CD4-positive, alpha-beta T cell (primary cell): ENCODE measurements around the gene GAS6. TPM values are rescaled to one million over a fixed set of nuclear protein-coding genes. Genes with fewer than 3 reads are reported as not detected.

Experiments used
- ATAC-seq: fragments of 200-7000 bp; cut with Tn5 transposase; one replicate; pipeline ENCODE4 v1.10.0; 2022; ENCODE audit warnings: mild to moderate bottlenecking; ENCODE audit not compliant: poor library complexity
- CTCF ChIA-PET: fragments of 350-600 bp; sonication (Branson Sonifier 250); formaldehyde crosslinking; loops from one replicate; lab custom pipeline; 2021; ENCODE audit warnings: antibody characterized with exemption, inconsistent platforms; lab: Charles Lee
- POLR2A ChIA-PET: fragments of 350-600 bp; sonication (Branson Sonifier 250); formaldehyde crosslinking; loops from one replicate; lab custom pipeline; 2021; ENCODE audit warnings: antibody characterized with exemption, inconsistent platforms; lab: Charles Lee
- DNase-seq, 14 experiments: peaks; one replicate each; pipeline ENCODE4 v3.0.0-alpha.2; 2013 to 2020; ENCODE audit warnings: mixed read lengths in 2 of 14
- H3K27ac ChIP-seq, 2 donors: one replicate each; pipeline versions ENCODE4 v1.5.1 to v1.7.0; 2013; ENCODE audit warnings: low read length in 2 of 2, low read depth in 1 of 2, mild to moderate bottlenecking in 1 of 2
- H3K27me3 ChIP-seq, 2 experiments: 1 replicate in 1 of 2; 2 replicates in 1 of 2; pipeline versions ENCODE4 v1.6.1 to v1.7.0; 2013; ENCODE audit warnings: low read length in 2 of 2, control low read depth in 1 of 2, mild to moderate bottlenecking in 1 of 2, moderate library complexity in 1 of 2; ENCODE audit not compliant: insufficient read depth in 2 of 2, control insufficient read depth in 1 of 2
- H3K36me3 ChIP-seq: one replicate; pipeline ENCODE4 v1.6.1; 2013; ENCODE audit warnings: low read length, control low read depth; ENCODE audit not compliant: insufficient read depth
- H3K4me1 ChIP-seq: one replicate; pipeline ENCODE4 v1.6.1; 2013; ENCODE audit warnings: low read length, control low read depth; ENCODE audit not compliant: insufficient read depth
- H3K4me3 ChIP-seq: one replicate; pipeline ENCODE4 v1.5.1; 2013; ENCODE audit warnings: mild to moderate bottlenecking, low read length, moderate library complexity
- H3K9me3 ChIP-seq, 2 experiments: 1 replicate in 1 of 2; 2 replicates in 1 of 2; pipeline versions ENCODE4 v1.6.1 to v1.7.0; 2013; ENCODE audit warnings: low read length in 2 of 2, mild to moderate bottlenecking in 2 of 2, control low read depth in 1 of 2, moderate library complexity in 1 of 2; ENCODE audit not compliant: control insufficient read depth in 1 of 2, insufficient read depth in 1 of 2
- H3K27ac Mint-ChIP-seq: one replicate; pipeline ENCODE4 v1.8.0; 2020; ENCODE audit warnings: mixed read lengths
- H3K27me3 Mint-ChIP-seq: one replicate; pipeline ENCODE4 v1.8.0; 2021; ENCODE audit warnings: mixed read lengths
- H3K36me3 Mint-ChIP-seq: one replicate; pipeline ENCODE4 v1.8.0; 2021; ENCODE audit warnings: low read depth, mixed read lengths
- H3K4me1 Mint-ChIP-seq: one replicate; pipeline ENCODE4 v1.8.0; 2021; ENCODE audit warnings: low read depth, mixed read lengths
- H3K4me3 Mint-ChIP-seq: one replicate; pipeline ENCODE4 v1.8.0; 2020; ENCODE audit warnings: mild to moderate bottlenecking, mixed read lengths
- H3K9me3 Mint-ChIP-seq: one replicate; pipeline ENCODE4 v1.8.0; 2020; ENCODE audit warnings: mixed read lengths
- intact Hi-C, 2 experiments: fragments of 100-400 bp; cut with DNase I in 1 of 2; cut with micrococcal nuclease in 1 of 2; formaldehyde crosslinking; loops; one replicate each; pipeline versions ENCODE4 v1.15.1 to v1.9.0; 2023 to 2025; cut with DNase I, micrococcal nuclease
- total RNA-seq, 174 experiments: library from RNA in 2 of 174; stranded (reverse) in 2 of 174; gene quantifications; one replicate each; pipeline ENCODE4 v1.2.3 and lab custom pipeline; 2021 to 2026
- TF ChIP-seq, protein P1 (sequence below): fragments of 200-600 bp; IDR thresholded peaks from one replicate; pipeline ENCODE4 v1.8.0; 2022; ENCODE audit warnings: antibody characterized with exemption, mild to moderate bottlenecking

GAS6 gene
- total RNA-seq, 2 experiments from 2014 or later = 0.52 to 1.0 TPM

- Histone ChIP-seq H3K27ac (no peak overlapping the region), H3K36me3 (no peaks in the 10 kb centered on the region), H3K4me3 (no peak overlapping the region), H3K27me3 (no peaks in the 10 kb centered on the region), H3K9me3 (peaks cover 0 to 29% of the 10 kb centered on the region in 2 experiments), H3K4me1 (peaks cover 11% of the 10 kb centered on the region)
- Mint-ChIP-seq H3K27ac (no peak overlapping the region), H3K4me1 (peaks cover 15% of the 10 kb centered on the region), H3K9me3 (no peaks in the 10 kb centered on the region), H3K4me3 (no peak overlapping the region), H3K36me3 (peaks cover 9% of the 10 kb centered on the region), H3K27me3 (no peaks in the 10 kb centered on the region)
- intact Hi-C loops = no loop called here
- ATAC-seq (no peak), DNase-seq (no peak)
- ChIA-PET POLR2A (no interaction called here), CTCF (no interaction called here)
- TF ChIP-seq, protein P1, sequence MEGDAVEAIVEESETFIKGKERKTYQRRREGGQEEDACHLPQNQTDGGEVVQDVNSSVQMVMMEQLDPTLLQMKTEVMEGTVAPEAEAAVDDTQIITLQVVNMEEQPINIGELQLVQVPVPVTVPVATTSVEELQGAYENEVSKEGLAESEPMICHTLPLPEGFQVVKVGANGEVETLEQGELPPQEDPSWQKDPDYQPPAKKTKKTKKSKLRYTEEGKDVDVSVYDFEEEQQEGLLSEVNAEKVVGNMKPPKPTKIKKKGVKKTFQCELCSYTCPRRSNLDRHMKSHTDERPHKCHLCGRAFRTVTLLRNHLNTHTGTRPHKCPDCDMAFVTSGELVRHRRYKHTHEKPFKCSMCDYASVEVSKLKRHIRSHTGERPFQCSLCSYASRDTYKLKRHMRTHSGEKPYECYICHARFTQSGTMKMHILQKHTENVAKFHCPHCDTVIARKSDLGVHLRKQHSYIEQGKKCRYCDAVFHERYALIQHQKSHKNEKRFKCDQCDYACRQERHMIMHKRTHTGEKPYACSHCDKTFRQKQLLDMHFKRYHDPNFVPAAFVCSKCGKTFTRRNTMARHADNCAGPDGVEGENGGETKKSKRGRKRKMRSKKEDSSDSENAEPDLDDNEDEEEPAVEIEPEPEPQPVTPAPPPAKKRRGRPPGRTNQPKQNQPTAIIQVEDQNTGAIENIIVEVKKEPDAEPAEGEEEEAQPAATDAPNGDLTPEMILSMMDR = no peak
Measured at GRCh38 chr13:113820813-113821651, 42.8 kb downstream of the GAS6 start.

DNA sequence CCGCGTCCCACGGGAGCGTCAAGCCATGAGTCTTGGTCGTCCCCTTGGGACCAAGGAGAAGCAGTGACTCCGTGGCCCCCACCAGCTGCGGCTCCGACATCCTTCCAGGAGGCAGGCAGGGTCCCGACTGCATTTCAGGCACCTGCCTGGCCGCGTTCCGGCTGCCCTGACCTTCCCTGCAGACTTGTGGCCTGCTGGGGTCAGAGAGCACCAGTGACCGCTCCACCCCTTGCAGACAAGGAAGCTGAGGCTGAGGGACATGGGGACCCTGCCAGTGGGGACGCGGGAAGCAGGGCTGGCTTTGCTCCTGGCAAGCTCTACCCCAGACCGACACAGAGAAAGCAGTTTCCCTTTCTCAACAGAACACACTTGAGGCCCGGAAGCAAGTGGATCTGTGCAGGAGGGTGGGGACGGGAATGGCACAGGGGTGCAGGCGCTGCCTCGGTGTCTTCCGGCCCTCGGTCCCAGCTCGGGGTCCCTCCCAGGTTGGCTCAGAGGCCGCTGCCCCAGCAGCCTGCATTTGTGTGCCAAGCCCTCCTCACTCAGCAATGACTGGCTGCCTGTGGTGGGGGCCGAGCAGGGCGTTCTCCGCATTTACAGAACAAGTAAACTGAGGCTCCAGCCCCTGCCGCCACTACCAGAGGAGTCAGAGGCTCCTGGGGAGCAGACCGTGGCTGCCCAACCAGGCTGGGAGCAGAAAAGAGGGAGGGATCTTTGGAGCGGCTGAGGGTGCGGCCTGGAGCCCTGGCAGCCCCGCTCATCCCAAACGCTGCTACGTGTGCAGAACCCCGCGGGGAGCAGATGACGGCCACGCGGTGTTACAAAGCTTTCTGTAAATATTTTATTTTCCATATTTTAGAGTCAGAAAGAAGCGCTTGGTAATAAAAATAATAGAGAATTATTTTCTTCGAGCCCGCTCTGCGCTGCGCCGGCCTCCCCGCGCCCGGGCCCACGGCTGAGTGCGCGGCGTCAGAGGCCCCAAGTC is 43.9 kb downstream of the GAS6 start:
- Histone ChIP-seq H3K36me3 (no peaks in the 10 kb centered on the region), H3K9me3 (peaks cover 0 to 25% of the 10 kb centered on the region in 2 experiments), H3K27me3 (no peaks in the 10 kb centered on the region), H3K4me3 (no peak overlapping the region), H3K27ac (no peak overlapping the region), H3K4me1 (peaks cover 17% of the 10 kb centered on the region)
- Mint-ChIP-seq H3K9me3 (no peaks in the 10 kb centered on the region), H3K36me3 (peaks cover 8% of the 10 kb centered on the region), H3K4me3 (no peak overlapping the region), H3K27ac (no peak overlapping the region), H3K4me1 (peaks cover 23% of the 10 kb centered on the region), H3K27me3 (no peaks in the 10 kb centered on the region)
- ChIA-PET CTCF (no interaction called here), POLR2A (no interaction called here)
- TF ChIP-seq, protein P1 = no peak
- ATAC-seq = no peak
- DNase-seq = no peak
- intact Hi-C loops = loop anchor here (5.0 kb wide), 3 partner anchors 82 to 407 kb away; no protein-coding TSS in a partner anchor

DNA sequence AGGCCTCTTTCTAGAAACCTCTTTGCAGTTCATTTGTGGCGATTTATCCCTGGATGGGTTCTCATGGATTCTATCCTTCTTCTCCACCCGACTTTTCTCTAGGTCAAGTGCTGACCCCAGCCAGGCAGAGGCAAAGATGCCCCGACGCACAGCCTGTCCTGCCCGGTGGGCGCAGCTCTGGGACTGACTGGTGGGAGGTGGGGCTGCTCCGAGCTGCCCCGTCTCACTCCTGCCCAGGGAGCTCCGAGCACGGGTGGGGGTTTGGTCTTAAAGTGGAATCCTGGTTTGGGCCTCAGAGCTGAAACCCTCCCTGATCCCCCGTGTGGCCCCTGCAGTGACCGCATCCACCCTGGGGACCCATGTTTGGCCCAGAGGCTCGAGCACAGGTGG is 44.5 kb downstream of the GAS6 start:
- H3K27ac ChIP-seq = no peak overlapping the region
- TF ChIP-seq, protein P1 = no peak
- DNase-seq (no peak), ATAC-seq (no peak)
- H3K4me3 Mint-ChIP-seq = no peak overlapping the region
- H3K27me3 ChIP-seq = no peaks in the 10 kb centered on the region
- H3K4me1 Mint-ChIP-seq = peaks cover 23% of the 10 kb centered on the region
- H3K9me3 Mint-ChIP-seq = no peaks in the 10 kb centered on the region
- H3K36me3 ChIP-seq = no peaks in the 10 kb centered on the region
- intact Hi-C loops = loop anchor here (5.0 kb wide), 3 partner anchors 83 to 408 kb away; no protein-coding TSS in a partner anchor
- H3K4me3 ChIP-seq = no peak overlapping the region
- peaks cover 8% of the 10 kb centered on the region for H3K36me3 Mint-ChIP-seq
- peaks cover 17% of the 10 kb centered on the region for H3K4me1 ChIP-seq
- ChIA-PET CTCF (no interaction called here), POLR2A (no interaction called here)
- peaks cover 0 to 25% of the 10 kb centered on the region in 2 experiments for H3K9me3 ChIP-seq
- H3K27ac Mint-ChIP-seq = no peak overlapping the region
- no peaks in the 10 kb centered on the region for H3K27me3 Mint-ChIP-seq
